ENCODE results near the gene PRKN. TPM values are rescaled to one million over a fixed set of nuclear protein-coding genes. Genes with fewer than 3 reads are reported as not detected.

The PRKN gene
- total RNA-seq, 2 donors from 2014 or later: 6.7 to 8.2 TPM

DNA sequence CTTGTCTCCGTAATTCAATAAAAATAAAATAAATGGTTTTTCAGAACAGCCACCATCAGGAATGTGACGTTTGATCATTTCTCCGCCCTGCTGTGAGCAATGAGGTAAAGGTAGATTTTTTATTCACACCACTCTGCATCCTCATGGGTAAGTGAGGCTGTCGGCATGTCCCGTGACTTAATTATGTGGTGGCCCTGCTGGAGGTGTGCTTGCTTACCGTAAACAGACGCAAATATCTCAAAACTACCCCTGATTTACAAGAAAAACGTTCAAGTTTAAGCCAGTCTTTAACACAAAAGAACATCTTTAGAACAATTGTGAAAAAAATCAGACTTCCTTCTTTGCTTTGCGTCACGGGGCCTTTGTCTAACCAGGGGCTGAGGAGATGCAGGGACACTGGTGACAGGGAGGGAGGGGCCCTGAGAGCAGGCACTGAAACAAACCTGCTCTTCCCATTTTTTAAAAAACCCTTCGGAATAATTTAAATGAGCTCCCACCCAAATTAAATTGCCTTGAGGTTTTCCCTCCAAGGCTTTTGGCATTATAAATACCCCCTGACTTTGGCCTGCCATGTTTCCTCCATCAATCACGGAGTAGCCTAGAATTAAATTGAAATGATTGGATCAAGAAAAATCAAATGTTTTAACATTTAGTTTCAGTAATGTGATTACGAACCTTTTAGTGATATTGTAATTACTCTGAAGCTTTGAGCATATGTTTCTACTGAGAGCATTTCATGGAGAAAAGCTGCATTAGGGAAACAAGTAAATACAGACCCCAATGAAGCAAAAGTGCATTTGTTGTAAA is 13.4 kb downstream of the PRKN start:
- no peaks in the 10 kb centered on the region for H3K4me1 ChIP-seq
- no peaks in the 10 kb centered on the region for H3K9me3 ChIP-seq
- DNase-seq: no peak
- WGBS, 2 donors: 83 to 86% methylated on average over 13 of the region's 13 CpGs
- no peak for TF ChIP-seq POLR2A (IDR thresholded peaks at IDR 0.05)
- TF ChIP-seq, protein P1, sequence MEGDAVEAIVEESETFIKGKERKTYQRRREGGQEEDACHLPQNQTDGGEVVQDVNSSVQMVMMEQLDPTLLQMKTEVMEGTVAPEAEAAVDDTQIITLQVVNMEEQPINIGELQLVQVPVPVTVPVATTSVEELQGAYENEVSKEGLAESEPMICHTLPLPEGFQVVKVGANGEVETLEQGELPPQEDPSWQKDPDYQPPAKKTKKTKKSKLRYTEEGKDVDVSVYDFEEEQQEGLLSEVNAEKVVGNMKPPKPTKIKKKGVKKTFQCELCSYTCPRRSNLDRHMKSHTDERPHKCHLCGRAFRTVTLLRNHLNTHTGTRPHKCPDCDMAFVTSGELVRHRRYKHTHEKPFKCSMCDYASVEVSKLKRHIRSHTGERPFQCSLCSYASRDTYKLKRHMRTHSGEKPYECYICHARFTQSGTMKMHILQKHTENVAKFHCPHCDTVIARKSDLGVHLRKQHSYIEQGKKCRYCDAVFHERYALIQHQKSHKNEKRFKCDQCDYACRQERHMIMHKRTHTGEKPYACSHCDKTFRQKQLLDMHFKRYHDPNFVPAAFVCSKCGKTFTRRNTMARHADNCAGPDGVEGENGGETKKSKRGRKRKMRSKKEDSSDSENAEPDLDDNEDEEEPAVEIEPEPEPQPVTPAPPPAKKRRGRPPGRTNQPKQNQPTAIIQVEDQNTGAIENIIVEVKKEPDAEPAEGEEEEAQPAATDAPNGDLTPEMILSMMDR (IDR thresholded peaks at IDR 0.05): no peak
- H3K27me3 ChIP-seq: no peaks in the 10 kb centered on the region
- no peak overlapping the region for H3K27ac ChIP-seq
- intact Hi-C loops (cut with DNase I): no loop called here
- no peak overlapping the region for H3K4me3 ChIP-seq
- H3K36me3 ChIP-seq (replicated peaks in 1 of 2; ENCODE audit: insufficient read depth in 1 of 2, low read depth in 2 of 2): no peaks in the 10 kb centered on the region
- ATAC-seq: no peak

- Histone ChIP-seq H3K27me3 (no peaks in the 10 kb centered on the region), H3K27ac (no peak overlapping the region), H3K4me3 (no peak overlapping the region), H3K36me3 (replicated peaks in 1 of 2; ENCODE audit: insufficient read depth in 1 of 2, low read depth in 2 of 2) (no peaks in the 10 kb centered on the region), H3K9me3 (no peaks in the 10 kb centered on the region), H3K4me1 (no peaks in the 10 kb centered on the region)
- ATAC-seq: no peak
- no peak for TF ChIP-seq POLR2A (IDR thresholded peaks at IDR 0.05)
- TF ChIP-seq, protein P1 (IDR thresholded peaks at IDR 0.05): no peak
- WGBS, 2 donors: 89 to 95% methylated on average over 2 of the region's 2 CpGs
- no peak for DNase-seq
- intact Hi-C loops (cut with DNase I): no loop called here
These were observed 14.9 kb downstream of the PRKN start for GRCh38 chr6:162712694-162713093.

DNA sequence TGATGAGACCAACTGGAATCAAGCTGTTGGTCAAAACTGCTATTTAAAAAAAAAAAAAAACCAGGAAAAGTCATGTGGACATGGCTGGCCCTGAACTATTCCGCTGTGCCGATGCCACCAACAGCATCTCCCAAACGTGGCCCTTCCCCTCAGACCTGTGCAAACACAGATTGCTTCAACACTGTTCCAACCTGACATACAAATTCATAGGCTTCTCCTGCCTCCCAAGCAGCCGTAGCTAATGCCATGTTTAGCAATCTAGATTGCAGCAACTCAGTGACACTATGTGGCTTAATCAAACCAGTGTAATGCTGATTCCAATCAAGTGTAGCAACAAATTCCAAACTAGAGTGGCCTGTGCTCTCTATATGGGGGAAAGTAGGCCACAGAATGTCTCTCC is 16.2 kb downstream of the PRKN start:
- DNase-seq: no peak
- 81 to 83% methylated on average over 4 of the region's 4 CpGs for WGBS, 2 donors
- no peak overlapping the region for H3K4me3 ChIP-seq
- no peaks in the 10 kb centered on the region for H3K27me3 ChIP-seq
- peaks cover under 1% of the 10 kb centered on the region for H3K4me1 ChIP-seq
- no peak overlapping the region for H3K27ac ChIP-seq
- TF ChIP-seq POLR2A (IDR thresholded peaks at IDR 0.05): no peak
- TF ChIP-seq, protein P1 (IDR thresholded peaks at IDR 0.05): no peak
- ATAC-seq: no peak
- no peaks in the 10 kb centered on the region for H3K36me3 ChIP-seq (replicated peaks in 1 of 2; ENCODE audit: insufficient read depth in 1 of 2, low read depth in 2 of 2)
- intact Hi-C loops (cut with DNase I): no loop called here
- no peaks in the 10 kb centered on the region for H3K9me3 ChIP-seq

GRCh38 chr6:162710936-162711335 is 16.6 kb downstream of the PRKN start:
- ATAC-seq (no peak), DNase-seq (no peak)
- intact Hi-C loops (cut with DNase I): no loop called here
- no peak overlapping the region for H3K27ac ChIP-seq
- H3K9me3 ChIP-seq: no peaks in the 10 kb centered on the region
- no peaks in the 10 kb centered on the region for H3K27me3 ChIP-seq
- no peaks in the 10 kb centered on the region for H3K36me3 ChIP-seq (replicated peaks in 1 of 2; ENCODE audit: insufficient read depth in 1 of 2, low read depth in 2 of 2)
- 87 to 88% methylated on average over 2 of the region's 2 CpGs for WGBS, 2 donors
- H3K4me3 ChIP-seq: no peak overlapping the region
- TF ChIP-seq, protein P1 (IDR thresholded peaks at IDR 0.05): no peak
- no peak for TF ChIP-seq POLR2A (IDR thresholded peaks at IDR 0.05)
- peaks cover 3% of the 10 kb centered on the region for H3K4me1 ChIP-seq

DNA sequence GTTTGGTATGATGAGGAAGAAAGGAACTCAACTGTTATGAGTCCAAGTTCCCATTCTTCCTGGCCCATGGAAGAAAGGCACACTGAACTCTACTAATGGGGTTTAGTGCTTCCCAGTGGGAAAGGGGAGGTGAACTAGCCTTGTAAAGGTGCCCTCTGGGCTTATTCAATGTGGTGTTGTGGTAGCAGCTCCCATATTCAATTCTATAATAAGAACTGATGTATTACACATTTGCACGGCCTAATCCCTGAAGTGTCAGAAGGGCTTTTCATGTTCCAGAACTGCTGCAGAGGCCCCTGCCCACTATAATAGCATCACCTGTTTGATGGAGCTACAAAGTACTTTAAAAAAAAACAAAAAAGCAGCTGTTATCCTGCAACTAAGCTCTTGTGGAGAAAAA is 17.1 kb downstream of the PRKN start:
- WGBS, 2 donors: 89 to 100% methylated on average over 1 of the region's 1 CpG
- TF ChIP-seq, protein P1 (IDR thresholded peaks at IDR 0.05): no peak
- no peak for TF ChIP-seq POLR2A (IDR thresholded peaks at IDR 0.05)
- intact Hi-C loops (cut with DNase I): no loop called here
- Histone ChIP-seq H3K9me3 (no peaks in the 10 kb centered on the region), H3K4me3 (no peak overlapping the region), H3K27me3 (no peaks in the 10 kb centered on the region), H3K36me3 (replicated peaks in 1 of 2; ENCODE audit: insufficient read depth in 1 of 2, low read depth in 2 of 2) (no peaks in the 10 kb centered on the region), H3K27ac (no peak overlapping the region), H3K4me1 (peaks cover 3% of the 10 kb centered on the region)
- no peak for DNase-seq
- no peak for ATAC-seq
